GM23338 (cell line): Measurements from ENCODE around the gene CHD9.

Experiments used
- CTCF ChIP-seq, 2 experiments: fragments of 200-600 bp in 1 of 2; sonication (generic) in 1 of 2; conservative IDR thresholded peaks; 2 replicates each; pipeline versions ENCODE4 v1.5.1 to v1.6.1; 2016 to 2017; ENCODE audit warnings: antibody characterized with exemption in 2 of 2, low read depth in 2 of 2, mild to moderate bottlenecking in 2 of 2, moderate library complexity in 1 of 2
- POLR2AphosphoS5 ChIP-seq: IDR thresholded peaks from 2 replicates; pipeline ENCODE4 v1.6.1; 2016; ENCODE audit warnings: antibody characterized with exemption, low read depth

- TF ChIP-seq CTCF (conservative IDR thresholded peaks at IDR 0.05; ENCODE audit: low read depth in 2 of 2) = no peak
- no peak for TF ChIP-seq POLR2AphosphoS5
Measured at GRCh38 chr16:53266156-53266555, 211.4 kb downstream of the CHD9 start.
